ENCODE results near the gene AFF3.

AFF3 gene

GRCh38 chr2:99762714-99763113, 379.7 kb downstream of the AFF3 start:
- TF ChIP-seq FOXP2 (optimal IDR thresholded peaks at IDR 0.05; ENCODE audit: borderline replicate concordance, extremely low read depth, extremely low read length, insufficient read depth): no peak
- no peak for TF ChIP-seq SIN3A (IDR thresholded peaks at IDR 0.05; ENCODE audit: borderline replicate concordance, insufficient read depth, low read length)
- no peak for TF ChIP-seq POLR2AphosphoS5 (IDR thresholded peaks at IDR 0.05; ENCODE audit: low read depth, low read length)
- TF ChIP-seq, protein P1, sequence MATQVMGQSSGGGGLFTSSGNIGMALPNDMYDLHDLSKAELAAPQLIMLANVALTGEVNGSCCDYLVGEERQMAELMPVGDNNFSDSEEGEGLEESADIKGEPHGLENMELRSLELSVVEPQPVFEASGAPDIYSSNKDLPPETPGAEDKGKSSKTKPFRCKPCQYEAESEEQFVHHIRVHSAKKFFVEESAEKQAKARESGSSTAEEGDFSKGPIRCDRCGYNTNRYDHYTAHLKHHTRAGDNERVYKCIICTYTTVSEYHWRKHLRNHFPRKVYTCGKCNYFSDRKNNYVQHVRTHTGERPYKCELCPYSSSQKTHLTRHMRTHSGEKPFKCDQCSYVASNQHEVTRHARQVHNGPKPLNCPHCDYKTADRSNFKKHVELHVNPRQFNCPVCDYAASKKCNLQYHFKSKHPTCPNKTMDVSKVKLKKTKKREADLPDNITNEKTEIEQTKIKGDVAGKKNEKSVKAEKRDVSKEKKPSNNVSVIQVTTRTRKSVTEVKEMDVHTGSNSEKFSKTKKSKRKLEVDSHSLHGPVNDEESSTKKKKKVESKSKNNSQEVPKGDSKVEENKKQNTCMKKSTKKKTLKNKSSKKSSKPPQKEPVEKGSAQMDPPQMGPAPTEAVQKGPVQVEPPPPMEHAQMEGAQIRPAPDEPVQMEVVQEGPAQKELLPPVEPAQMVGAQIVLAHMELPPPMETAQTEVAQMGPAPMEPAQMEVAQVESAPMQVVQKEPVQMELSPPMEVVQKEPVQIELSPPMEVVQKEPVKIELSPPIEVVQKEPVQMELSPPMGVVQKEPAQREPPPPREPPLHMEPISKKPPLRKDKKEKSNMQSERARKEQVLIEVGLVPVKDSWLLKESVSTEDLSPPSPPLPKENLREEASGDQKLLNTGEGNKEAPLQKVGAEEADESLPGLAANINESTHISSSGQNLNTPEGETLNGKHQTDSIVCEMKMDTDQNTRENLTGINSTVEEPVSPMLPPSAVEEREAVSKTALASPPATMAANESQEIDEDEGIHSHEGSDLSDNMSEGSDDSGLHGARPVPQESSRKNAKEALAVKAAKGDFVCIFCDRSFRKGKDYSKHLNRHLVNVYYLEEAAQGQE (IDR thresholded peaks at IDR 0.05; ENCODE audit: insufficient read depth in 1 of 2, low read depth in 2 of 2, low read length in 2 of 2): no peak
- TF ChIP-seq TAF1 (IDR thresholded peaks at IDR 0.05; ENCODE audit: borderline replicate concordance, insufficient read depth, low read length): no peak

DNA sequence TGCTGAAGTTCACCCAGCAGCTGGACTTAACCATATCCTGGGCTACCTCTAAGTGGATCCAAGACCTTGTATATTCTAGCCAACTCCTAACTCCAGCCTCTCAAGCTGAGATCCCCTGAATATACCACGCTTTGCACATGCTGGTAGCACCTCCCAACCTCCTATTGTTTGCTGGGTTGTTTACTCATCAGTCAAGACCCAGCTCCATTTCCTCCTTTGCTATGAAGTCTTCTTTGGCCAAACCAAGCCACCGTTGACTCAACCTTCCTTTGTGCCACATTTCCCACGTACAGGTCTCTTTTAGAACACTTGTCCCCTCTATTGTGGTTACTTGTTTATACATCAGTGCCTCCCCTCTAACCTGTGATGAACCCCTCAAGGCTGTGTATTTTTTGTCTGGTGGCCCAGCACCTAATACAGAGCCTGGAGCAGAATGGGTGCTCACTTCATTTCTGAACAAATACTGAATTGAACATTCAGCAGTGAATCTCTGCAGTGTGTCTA, 384.7 kb downstream of the AFF3 start:
- TF ChIP-seq FOXP2 (optimal IDR thresholded peaks at IDR 0.05; ENCODE audit: borderline replicate concordance, extremely low read depth, extremely low read length, insufficient read depth): no peak
- TF ChIP-seq POLR2AphosphoS5 (IDR thresholded peaks at IDR 0.05; ENCODE audit: low read depth, low read length): no peak
- TF ChIP-seq TAF1 (IDR thresholded peaks at IDR 0.05; ENCODE audit: borderline replicate concordance, insufficient read depth, low read length): no peak
- TF ChIP-seq, protein P1 (IDR thresholded peaks at IDR 0.05; ENCODE audit: insufficient read depth in 1 of 2, low read depth in 2 of 2, low read length in 2 of 2): no peak
- no peak for TF ChIP-seq SIN3A (IDR thresholded peaks at IDR 0.05; ENCODE audit: borderline replicate concordance, insufficient read depth, low read length)

GRCh38 chr2:99756059-99756458, 386.3 kb downstream of the AFF3 start:
- no peak for TF ChIP-seq SIN3A (IDR thresholded peaks at IDR 0.05; ENCODE audit: borderline replicate concordance, insufficient read depth, low read length)
- TF ChIP-seq TAF1 (IDR thresholded peaks at IDR 0.05; ENCODE audit: borderline replicate concordance, insufficient read depth, low read length): no peak
- TF ChIP-seq POLR2AphosphoS5 (IDR thresholded peaks at IDR 0.05; ENCODE audit: low read depth, low read length): no peak
- TF ChIP-seq FOXP2 (optimal IDR thresholded peaks at IDR 0.05; ENCODE audit: borderline replicate concordance, extremely low read depth, extremely low read length, insufficient read depth): no peak
- TF ChIP-seq, protein P1 (IDR thresholded peaks at IDR 0.05; ENCODE audit: insufficient read depth in 1 of 2, low read depth in 2 of 2, low read length in 2 of 2): no peak

- no peak for TF ChIP-seq TAF1 (IDR thresholded peaks at IDR 0.05; ENCODE audit: borderline replicate concordance, insufficient read depth, low read length)
- no peak for TF ChIP-seq FOXP2 (optimal IDR thresholded peaks at IDR 0.05; ENCODE audit: borderline replicate concordance, extremely low read depth, extremely low read length, insufficient read depth)
- TF ChIP-seq POLR2AphosphoS5 (IDR thresholded peaks at IDR 0.05; ENCODE audit: low read depth, low read length): no peak
- TF ChIP-seq, protein P1 (IDR thresholded peaks at IDR 0.05; ENCODE audit: insufficient read depth in 1 of 2, low read depth in 2 of 2, low read length in 2 of 2): no peak
- no peak for TF ChIP-seq SIN3A (IDR thresholded peaks at IDR 0.05; ENCODE audit: borderline replicate concordance, insufficient read depth, low read length)
Measured at GRCh38 chr2:99754210-99754609, 388.2 kb downstream of the AFF3 start.

GRCh38 chr2:99753505-99753904, 388.9 kb downstream of the AFF3 start:
- no peak for TF ChIP-seq FOXP2 (optimal IDR thresholded peaks at IDR 0.05; ENCODE audit: borderline replicate concordance, extremely low read depth, extremely low read length, insufficient read depth)
- TF ChIP-seq SIN3A (IDR thresholded peaks at IDR 0.05; ENCODE audit: borderline replicate concordance, insufficient read depth, low read length): no peak
- TF ChIP-seq POLR2AphosphoS5 (IDR thresholded peaks at IDR 0.05; ENCODE audit: low read depth, low read length): no peak
- TF ChIP-seq, protein P1 (IDR thresholded peaks at IDR 0.05; ENCODE audit: insufficient read depth in 1 of 2, low read depth in 2 of 2, low read length in 2 of 2): no peak
- TF ChIP-seq TAF1 (IDR thresholded peaks at IDR 0.05; ENCODE audit: borderline replicate concordance, insufficient read depth, low read length): no peak

Measured in PFSK-1 (cell line).